H1 (cell line): ENCODE measurements around the gene NOC2L. TPM values are rescaled to one million over a fixed set of nuclear protein-coding genes. Genes with fewer than 3 reads are reported as not detected.

Source experiments
- ASH2L ChIP-seq: fragments of 200-600, 300-600 bp; sonication (generic); IDR thresholded peaks from one replicate; pipeline ENCODE4 v1.7.1; 2017; ENCODE audit warnings: low read length
- ATF2 ChIP-seq: IDR thresholded peaks from 2 replicates; pipeline ENCODE4 v1.6.1; 2012; ENCODE audit warnings: low read length, inconsistent platforms
- CHD2 ChIP-seq: IDR thresholded peaks from 2 replicates; pipeline ENCODE4 v1.6.1; 2012; ENCODE audit warnings: low read length, improper control_type of control experiment
- CREB1 ChIP-seq: IDR thresholded peaks from 2 replicates; pipeline ENCODE4 v1.6.1; 2012; ENCODE audit warnings: inconsistent platforms
- CTBP2 ChIP-seq: IDR thresholded peaks from 2 replicates; pipeline ENCODE4 v1.7.0; 2011; ENCODE audit warnings: borderline replicate concordance, mild to moderate bottlenecking, moderate library complexity, mixed read lengths, low read length; ENCODE audit not compliant: insufficient read depth, insufficient read length
- FOSL1 ChIP-seq: IDR thresholded peaks from 2 replicates; pipeline ENCODE4 v1.6.1; 2011; ENCODE audit warnings: mild to moderate bottlenecking, low read depth, low read length, moderate library complexity; ENCODE audit not compliant: insufficient read depth
- JUN ChIP-seq: IDR thresholded peaks from 2 replicates; pipeline ENCODE4 v1.6.1; 2011; ENCODE audit warnings: low read depth, mild to moderate bottlenecking, improper control_type of control experiment, low read length
- KDM4A ChIP-seq: IDR thresholded peaks from one replicate; pipeline ENCODE4 v1.7.1; 2012; ENCODE audit warnings: low read depth, mild to moderate bottlenecking, moderate library complexity, low read length, inconsistent platforms; ENCODE audit not compliant: severe bottlenecking
- MAX ChIP-seq: IDR thresholded peaks from 2 replicates; pipeline ENCODE4 v1.6.1; 2012; ENCODE audit warnings: inconsistent platforms
- PHF8 ChIP-seq: fragments of 200-600 bp; sonication (generic); conservative IDR thresholded peaks from 2 replicates; pipeline ENCODE4 v1.7.1; 2012; ENCODE audit warnings: low read depth, mild to moderate bottlenecking, inconsistent platforms, low read length, moderate library complexity
- RNF2 ChIP-seq: fragments of 200-900, 300-1000 bp; sonication (generic); IDR thresholded peaks from 2 replicates; pipeline ENCODE4 v1.7.1; 2016; ENCODE audit warnings: borderline replicate concordance, low read depth, mild to moderate bottlenecking, antibody characterized with exemption, low read length; ENCODE audit not compliant: poor library complexity, severe bottlenecking; ENCODE audit errors: missing control alignments
- SP1 ChIP-seq: IDR thresholded peaks from 2 replicates; pipeline ENCODE4 v1.6.1; 2011; ENCODE audit warnings: low read depth, low read length
- SP2 ChIP-seq: IDR thresholded peaks from 2 replicates; pipeline ENCODE4 v1.6.1; 2012; ENCODE audit warnings: mild to moderate bottlenecking, low read length, inconsistent platforms
- SUZ12 ChIP-seq: fragments of 200-600 bp; sonication (generic); IDR thresholded peaks from 2 replicates; pipeline ENCODE4 v1.6.1; 2012; ENCODE audit warnings: mild to moderate bottlenecking, inconsistent platforms, low read length, moderate library complexity, mixed read lengths
- TAF7 ChIP-seq: optimal IDR thresholded peaks from 2 replicates; pipeline ENCODE3; 2011; ENCODE audit warnings: low read depth, mild to moderate bottlenecking, inconsistent platforms, low read length, moderate library complexity, borderline replicate concordance
- TBP ChIP-seq: IDR thresholded peaks from 2 replicates; pipeline ENCODE4 v1.6.1; 2011; ENCODE audit warnings: low read depth, low read length, improper control_type of control experiment
- TCF12 ChIP-seq: IDR thresholded peaks from 2 replicates; pipeline ENCODE4 v1.6.1; 2011; ENCODE audit warnings: low read depth, mild to moderate bottlenecking, low read length
- TEAD4 ChIP-seq: IDR thresholded peaks from 2 replicates; pipeline ENCODE4 v1.6.1; 2012; ENCODE audit warnings: low read depth, low read length, inconsistent platforms, mixed read lengths
- USF2 ChIP-seq: IDR thresholded peaks from 2 replicates; pipeline ENCODE4 v1.6.1; 2011; ENCODE audit warnings: low read length, improper control_type of control experiment
- YY1 ChIP-seq: IDR thresholded peaks from 2 replicates; pipeline ENCODE4 v1.6.1; 2011; ENCODE audit warnings: low read depth, mild to moderate bottlenecking, low read length
- ZNF274 ChIP-seq: IDR thresholded peaks from 2 replicates; pipeline ENCODE4 v1.7.0; 2012; ENCODE audit warnings: low read length, borderline replicate concordance; ENCODE audit errors: extremely low read depth
- polyA plus RNA-seq, 7 experiments: library from polyadenylated mRNA; depleted of rRNA in 3 of 7; stranded (reverse) in 5 of 7; unstranded in 2 of 7; fragments of >200 nt in 5 of 7; fragments of 200-250 nt in 2 of 7; gene quantifications; 1 replicate in 5 of 7; 2 replicates in 1 of 7; 4 replicates in 1 of 7; pipeline versions ENCODE4 v1.2.1 to v1.2.3, GENCODE V29; 2011 to 2013; ENCODE audit warnings: missing spikeins in 2 of 7, mixed read lengths in 2 of 7
- total RNA-seq: library from RNA; stranded (reverse); fragmentation: NEBNext Ultra II Directional; extraction: Animal tissue kit (Norgen Biotek cat#: 25700); gene quantifications from 2 replicates; pipeline ENCODE4 v1.2.1, GENCODE V29; 2021

The NOC2L gene
- total and polyA plus RNA-seq, 2 of the 8 experiments (the other 6 are each of a cell fraction or from before 2014, with no cell fraction given) = 74.7 to 130 TPM

GRCh38 chr1:997993-998744 lies 39.1 kb upstream of the NOC2L start (continued):
- TF ChIP-seq ZNF274 (no peak), JUN (no peak), SP2 (no peak), TBP (no peak), RNF2 (no peak), ASH2L (no peak), PHF8 (no peak), ATF2 (no peak), FOSL1 (no peak), TAF7 (no peak), YY1 (no peak), KDM4A (peak; percentile 28), MAX (peak; percentile 77), CTBP2 (no peak), SP1 (no peak), TCF12 (no peak), SUZ12 (peak; percentile 0; the same call in 1 of the 2 replicates), TEAD4 (no peak), CREB1 (no peak), USF2 (no peak), CHD2 (no peak)
